Small intestine (tissue), 7 donors: ENCODE results near the gene NUB1. TPM values are rescaled to one million over a fixed set of nuclear protein-coding genes. Genes with fewer than 3 reads are reported as not detected.

Experiments used
- DNase-seq, 2 donors: peaks; one replicate each; pipeline versions ENCODE4 v3.0.0 to v3.0.0-alpha.2; 2013
- FAIRE-seq: peaks from 2 replicates; lab custom pipeline; 2012; peaks lifted over from hg19 to GRCh38; lab: Jason Lieb, UNC
- H3K27ac ChIP-seq, 3 donors: one replicate each; pipeline ENCODE4 v1.5.1; 2013; ENCODE audit warnings: low read length in 2 of 3, mild to moderate bottlenecking in 2 of 3, control low read depth in 1 of 3, inconsistent platforms in 1 of 3, low read depth in 1 of 3, moderate library complexity in 1 of 3
- H3K27me3 ChIP-seq, 3 donors: one replicate each; pipeline ENCODE4 v1.6.1; 2013; ENCODE audit warnings: low read length in 3 of 3, inconsistent platforms in 1 of 3; ENCODE audit not compliant: control insufficient read depth in 3 of 3, insufficient read depth in 3 of 3
- H3K36me3 ChIP-seq, 3 donors: one replicate each; pipeline ENCODE4 v1.6.1; 2013; ENCODE audit warnings: low read length in 3 of 3, inconsistent platforms in 1 of 3, low read depth in 1 of 3, mild to moderate bottlenecking in 1 of 3, moderate library complexity in 1 of 3; ENCODE audit not compliant: control insufficient read depth in 3 of 3, insufficient read depth in 2 of 3
- H3K4me1 ChIP-seq, 3 donors: one replicate each; pipeline ENCODE4 v1.6.1; 2013; ENCODE audit warnings: low read length in 2 of 3, inconsistent platforms in 1 of 3, low read depth in 1 of 3, mild to moderate bottlenecking in 1 of 3, moderate library complexity in 1 of 3; ENCODE audit not compliant: control insufficient read depth in 3 of 3, insufficient read depth in 2 of 3
- H3K4me3 ChIP-seq, 3 donors: one replicate each; pipeline ENCODE4 v1.5.1; 2013; ENCODE audit warnings: low read length in 3 of 3, control low read depth in 1 of 3, inconsistent platforms in 1 of 3, low read depth in 1 of 3, mild to moderate bottlenecking in 1 of 3, moderate library complexity in 1 of 3
- H3K9me3 ChIP-seq, 2 donors: one replicate each; pipeline ENCODE4 v1.6.1; 2013; ENCODE audit warnings: low read depth in 1 of 2, low read length in 1 of 2; ENCODE audit not compliant: control insufficient read depth in 2 of 2, insufficient read depth in 1 of 2
- WGBS, 3 donors: extraction: QIAGEN DNeasy Blood & Tissue Kit; methylation state at CpG; one replicate each; pipeline ENCODE4 v1.1.7; 2013; 5-methylcytosine and 5-hydroxymethylcytosine counted together
- polyA plus RNA-seq, 4 donors: library from polyadenylated mRNA; stranded (reverse) in 3 of 4; unstranded in 1 of 4; fragments of 200-250 nt in 3 of 4; fragments of 120-200 nt in 1 of 4; gene quantifications; one replicate each; pipeline versions ENCODE4 v1.2.1 to v1.2.3, GENCODE V29; 2013
- donor health status: healthy with polysubstance abuse.
- donor health status: control.
- donor health status: control.
- donor health status: Bipolar disorder and iron deficiency.
- donor health status: healthy.

Gene NUB1
- polyA plus RNA-seq, 4 donors, result 37.4 to 70.8 (median 56.7) TPM

DNA sequence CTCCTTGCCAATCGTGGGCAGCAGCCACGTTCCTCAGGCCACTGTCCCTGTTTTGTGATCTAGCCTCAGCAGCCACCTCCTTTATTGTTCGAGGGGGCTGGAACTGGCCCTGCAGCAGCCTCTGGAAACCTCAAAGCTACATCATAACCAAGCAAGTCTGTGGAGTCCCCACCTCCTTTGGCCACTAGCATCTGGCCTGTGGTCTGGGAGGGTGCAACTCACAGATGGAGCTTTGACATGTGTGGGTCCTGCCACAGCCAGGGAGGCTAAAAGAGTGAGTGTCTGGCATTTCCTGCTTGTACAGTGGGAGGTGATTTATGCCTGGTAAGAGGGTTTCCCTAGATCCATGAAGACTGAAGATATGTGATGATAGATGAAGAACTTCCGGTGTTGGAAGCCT, 32.3 kb upstream of the NUB1 start:
- FAIRE-seq (no peak), DNase-seq (no peak)
- Histone ChIP-seq H3K9me3 (peaks cover 2 to 7% of the 10 kb centered on the region in 2 donors), H3K27me3 (peaks cover 0 to 16% (median 0%) of the 10 kb centered on the region in 3 donors), H3K4me3 (no peak overlapping the region), H3K36me3 (no peaks in the 10 kb centered on the region), H3K4me1 (no peaks in the 10 kb centered on the region), H3K27ac (no peak overlapping the region)
- WGBS, 3 donors, result 53 to 67% (median 54%) methylated on average over 4 of the region's 4 CpGs

DNA sequence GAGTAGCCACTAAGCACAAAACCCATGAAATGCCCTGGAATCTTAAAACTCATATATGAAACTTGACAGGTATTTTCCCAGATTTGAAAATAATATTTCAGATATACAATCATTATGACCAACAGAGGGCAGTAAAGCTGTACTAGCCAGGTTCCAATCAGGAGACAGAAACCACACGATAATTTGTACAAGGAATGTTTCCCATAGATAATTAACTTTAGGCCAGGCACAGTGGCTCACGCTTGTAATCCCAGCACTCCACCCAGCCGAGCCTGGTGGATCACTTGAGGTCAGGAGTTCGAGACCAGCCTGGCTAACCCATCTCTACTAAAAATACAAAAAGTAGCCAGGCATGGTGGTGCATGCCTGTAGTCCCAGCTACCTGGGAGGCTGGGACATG, 31.0 kb upstream of the NUB1 start:
- no peak for FAIRE-seq
- Histone ChIP-seq H3K36me3 (no peaks in the 10 kb centered on the region), H3K27ac (no peak overlapping the region), H3K4me3 (no peak overlapping the region), H3K27me3 (peaks cover 0 to 8% (median 0%) of the 10 kb centered on the region in 3 donors), H3K4me1 (no peaks in the 10 kb centered on the region), H3K9me3 (peaks cover 2 to 7% of the 10 kb centered on the region in 2 donors)
- WGBS, 3 donors, result 19 to 35% (median 27%) methylated on average over 4 of the region's 4 CpGs
- peak; percentile 36 to 55 for DNase-seq

DNA sequence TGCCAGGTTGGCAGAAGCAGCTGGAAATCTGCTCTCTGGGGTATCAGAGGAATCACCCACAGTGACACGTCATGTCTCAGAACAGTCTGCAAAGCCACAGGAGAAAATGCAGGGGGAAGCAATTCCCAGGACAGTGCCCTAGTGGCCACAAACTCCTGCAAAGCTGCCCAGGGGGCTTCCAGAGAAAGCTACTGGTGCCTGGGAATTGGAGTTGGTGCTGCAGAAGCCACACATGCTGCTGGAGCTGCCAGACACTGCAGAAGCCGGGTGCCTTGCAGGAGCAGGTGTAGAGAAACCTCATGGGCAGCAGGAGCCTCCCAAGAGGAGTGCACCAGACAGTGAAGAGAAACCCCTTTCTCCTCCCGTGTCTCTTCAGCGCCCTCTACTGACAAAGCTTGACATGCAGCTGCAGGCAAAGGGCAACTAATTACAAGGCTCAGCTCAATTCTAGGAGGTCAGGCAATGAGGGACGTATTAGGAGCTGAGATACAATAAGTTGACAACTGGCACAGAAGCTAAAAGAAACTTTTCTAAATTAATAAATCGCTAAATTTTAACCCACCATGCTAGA, 30.2 kb upstream of the NUB1 start:
- Histone ChIP-seq H3K4me3 (no peak overlapping the region), H3K27me3 (peaks cover 0 to 6% (median 0%) of the 10 kb centered on the region in 3 donors), H3K9me3 (peaks cover 2 to 7% of the 10 kb centered on the region in 2 donors), H3K4me1 (no peaks in the 10 kb centered on the region), H3K36me3 (no peaks in the 10 kb centered on the region), H3K27ac (no peak overlapping the region)
- DNase-seq, result peak in 1 of 2 donors; percentile 26
- FAIRE-seq, result no peak
- 65 to 70% (median 68%) methylated on average over 6 of the region's 6 CpGs for WGBS, 3 donors

DNA sequence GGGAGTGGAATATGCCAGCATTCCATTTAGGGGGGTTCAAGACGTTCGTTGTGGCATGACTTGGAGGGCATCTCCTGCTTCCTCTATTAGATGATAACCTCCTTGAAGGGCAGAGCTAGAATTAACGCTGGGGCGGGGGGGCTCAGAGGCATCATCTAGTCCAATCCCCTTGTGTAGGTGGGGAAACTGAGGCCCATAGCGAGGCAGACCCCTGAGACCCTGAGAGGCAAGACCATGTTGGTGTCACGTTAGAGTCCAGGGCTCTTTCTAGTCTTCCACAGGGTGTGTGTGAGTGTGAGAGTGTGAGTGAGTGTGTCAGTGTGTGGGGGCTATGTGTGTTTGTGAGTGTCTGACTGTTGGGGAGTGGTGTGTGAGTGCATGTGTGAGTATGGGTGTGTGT, 29.3 kb upstream of the NUB1 start:
- FAIRE-seq, result no peak

DNA sequence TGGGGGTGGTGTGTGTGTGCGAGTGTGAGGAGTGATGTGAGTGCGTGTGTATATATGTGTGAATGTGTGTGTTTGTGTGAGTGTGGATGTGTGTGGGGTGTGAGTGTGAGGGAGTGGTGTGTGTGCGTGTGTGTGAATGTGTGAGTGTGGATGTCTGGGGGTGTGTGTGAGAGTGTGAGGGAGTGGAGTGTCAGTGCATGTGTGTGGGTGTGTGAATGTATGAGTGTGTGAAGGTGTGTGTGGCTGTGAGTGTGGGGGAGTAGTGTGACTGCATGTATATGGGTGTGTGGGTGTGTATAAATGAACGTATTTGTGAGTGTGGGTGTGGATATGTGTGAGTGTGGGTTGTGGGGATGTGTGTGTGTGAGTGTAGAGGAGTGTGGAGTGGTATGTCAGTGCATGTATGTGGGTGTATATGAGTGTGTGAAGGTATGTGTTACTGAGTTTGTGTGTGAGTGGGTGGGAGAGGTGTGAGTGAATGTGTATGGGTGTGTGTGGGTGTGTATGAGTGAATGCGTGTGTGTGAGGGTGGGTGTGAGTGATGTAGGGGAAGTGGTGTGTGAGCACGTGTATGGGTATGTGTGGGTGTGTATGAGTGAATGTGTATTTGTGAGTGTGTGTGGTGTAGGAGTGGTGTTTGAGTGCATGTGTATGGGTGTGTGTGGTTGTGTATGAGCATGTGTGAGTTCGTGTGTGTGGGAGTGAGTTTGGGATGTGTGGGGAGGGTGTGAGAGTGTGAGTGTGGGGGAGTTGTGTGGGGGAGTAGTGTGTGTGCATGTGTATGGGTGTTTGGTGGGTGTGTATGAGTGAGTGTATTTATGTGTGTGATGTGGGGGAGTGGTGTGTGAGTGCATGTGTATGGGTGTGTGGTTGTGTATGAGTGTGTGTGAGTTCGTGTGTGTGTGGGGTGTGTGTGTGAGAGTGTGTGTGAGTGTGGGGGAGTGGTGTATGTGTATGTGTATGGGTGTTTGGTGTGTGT, 28.5 kb upstream of the NUB1 start:
- H3K4me1 ChIP-seq, result no peaks in the 10 kb centered on the region
- no peak for FAIRE-seq
- WGBS, 3 donors, result 73 to 79% (median 79%) methylated on average over 8 of the region's 8 CpGs
- H3K27ac ChIP-seq, result no peak overlapping the region
- DNase-seq, result no peak
- H3K36me3 ChIP-seq, result no peaks in the 10 kb centered on the region
- no peak overlapping the region for H3K4me3 ChIP-seq
- H3K9me3 ChIP-seq, result peaks cover 2 to 7% of the 10 kb centered on the region in 2 donors
- peaks cover 0 to 3% (median 0%) of the 10 kb centered on the region in 3 donors for H3K27me3 ChIP-seq

More for the DNA sequence above, 29.3 kb upstream of the NUB1 start:
- DNase-seq, result no peak
- H3K27ac ChIP-seq, result no peak overlapping the region
- peaks cover 2 to 7% of the 10 kb centered on the region in 2 donors for H3K9me3 ChIP-seq
- no peaks in the 10 kb centered on the region for H3K4me1 ChIP-seq
- WGBS, 3 donors, result 83 to 93% (median 89%) methylated on average over 6 of the region's 6 CpGs
- H3K4me3 ChIP-seq, result no peak overlapping the region
- peaks cover 0 to 3% (median 0%) of the 10 kb centered on the region in 3 donors for H3K27me3 ChIP-seq
- no peaks in the 10 kb centered on the region for H3K36me3 ChIP-seq

DNA sequence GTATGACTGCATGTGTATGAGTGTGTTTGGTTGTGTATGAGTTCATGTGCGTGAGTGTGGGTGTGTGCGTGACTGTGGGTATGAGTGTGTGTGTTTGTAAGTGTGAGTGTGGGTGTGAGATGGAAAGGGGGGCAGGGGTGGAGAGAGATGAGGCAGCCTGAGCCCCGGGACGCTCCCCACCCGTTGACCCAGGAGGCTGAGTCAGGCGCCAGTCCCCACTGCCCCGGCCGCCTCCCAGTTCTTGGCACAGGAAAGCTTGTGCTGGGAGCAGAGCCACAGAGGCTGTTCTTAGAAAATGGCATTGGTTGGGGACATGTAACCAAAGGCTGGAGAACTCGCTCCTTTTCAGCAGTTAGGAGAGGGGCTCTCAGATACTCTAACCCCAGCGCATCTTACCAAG, 27.8 kb upstream of the NUB1 start:
- 41 to 48% (median 46%) methylated on average over 10 of the region's 10 CpGs for WGBS, 3 donors
- Histone ChIP-seq H3K4me1 (no peaks in the 10 kb centered on the region), H3K27ac (no peak overlapping the region), H3K27me3 (peaks cover 0 to 3% (median 0%) of the 10 kb centered on the region in 3 donors), H3K36me3 (no peaks in the 10 kb centered on the region), H3K9me3 (peaks cover 2 to 7% of the 10 kb centered on the region in 2 donors), H3K4me3 (no peak overlapping the region)
- FAIRE-seq (no peak), DNase-seq (no peak)

DNA sequence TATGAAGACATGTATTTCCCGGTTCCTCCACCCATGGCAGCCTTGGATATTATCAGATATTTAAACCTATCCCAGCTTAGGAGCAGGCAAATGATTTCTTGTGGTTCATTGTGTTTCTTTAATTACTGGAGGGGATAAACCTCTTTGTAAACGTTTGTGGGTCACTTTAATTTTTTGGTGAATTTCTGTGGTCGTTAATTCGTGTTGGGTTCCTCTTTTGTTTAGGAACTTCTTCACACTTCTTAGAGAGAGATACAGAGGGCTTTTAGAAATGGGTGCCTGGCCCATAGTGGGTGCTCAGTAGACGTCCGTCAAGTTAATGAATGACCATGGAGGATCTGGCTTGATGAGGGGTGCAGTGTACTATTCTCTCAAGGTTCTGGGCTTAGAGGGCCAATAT, 27.2 kb upstream of the NUB1 start:
- DNase-seq, result no peak

DNA sequence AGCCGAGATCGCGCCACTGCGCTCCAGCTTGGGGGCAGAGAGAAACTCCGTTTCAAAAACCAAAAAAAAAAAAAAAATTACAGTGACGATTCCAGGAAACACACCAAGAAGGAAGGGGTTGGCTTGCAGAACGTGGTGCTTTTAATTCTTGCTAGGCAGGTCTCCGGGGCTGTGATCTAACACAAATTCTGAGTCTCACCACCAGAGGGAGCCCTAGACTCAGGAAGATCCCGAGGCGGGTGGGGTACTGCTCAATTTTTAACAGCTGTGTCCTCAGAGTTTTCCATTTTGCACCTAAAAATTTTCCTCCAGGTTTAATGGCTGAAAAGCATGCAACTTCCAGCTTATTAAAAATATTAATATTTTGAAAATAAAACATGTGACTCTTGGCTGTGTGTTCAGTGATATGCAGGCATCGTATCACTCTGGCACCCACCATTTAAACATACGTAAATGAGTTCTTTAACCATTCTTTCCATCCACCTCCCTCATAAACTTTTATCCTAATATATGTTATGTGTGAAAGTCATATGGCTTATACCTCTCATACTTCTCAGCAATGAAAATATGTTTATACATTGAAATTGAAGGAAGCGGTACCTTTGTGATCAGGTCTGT, 26.5 kb upstream of the NUB1 start:
- Histone ChIP-seq H3K27ac (no peak overlapping the region), H3K27me3 (peaks cover 0 to 3% (median 0%) of the 10 kb centered on the region in 3 donors), H3K4me3 (no peak overlapping the region), H3K9me3 (peaks cover 2 to 18% of the 10 kb centered on the region in 2 donors), H3K36me3 (no peaks in the 10 kb centered on the region), H3K4me1 (no peaks in the 10 kb centered on the region)
- FAIRE-seq (no peak), DNase-seq (peak; percentile 70 to 74)
- WGBS, 3 donors, result 21 to 25% (median 24%) methylated on average over 13 of the region's 13 CpGs

More for the DNA sequence above, 27.2 kb upstream of the NUB1 start:
- no peaks in the 10 kb centered on the region for H3K36me3 ChIP-seq
- H3K27me3 ChIP-seq, result peaks cover 0 to 3% (median 0%) of the 10 kb centered on the region in 3 donors
- H3K27ac ChIP-seq, result no peak overlapping the region
- H3K4me1 ChIP-seq, result no peaks in the 10 kb centered on the region
- WGBS, 3 donors, result 55 to 58% (median 57%) methylated on average over 6 of the region's 6 CpGs
- FAIRE-seq, result no peak
- no peak overlapping the region for H3K4me3 ChIP-seq
- H3K9me3 ChIP-seq, result peaks cover 2 to 11% of the 10 kb centered on the region in 2 donors
